ENCODE data around the gene ZNF394. TPM values are rescaled to one million over a fixed set of nuclear protein-coding genes. Genes with fewer than 3 reads are reported as not detected.
"Not testable (repeated sequence)": the region's sequence is repeated elsewhere in the genome, so short reads cannot be mapped to it uniquely, and the experiment has no call there.

The ZNF394 gene
- total RNA-seq, 1 experiment from 2014 or later: 22.1 TPM

DNA sequence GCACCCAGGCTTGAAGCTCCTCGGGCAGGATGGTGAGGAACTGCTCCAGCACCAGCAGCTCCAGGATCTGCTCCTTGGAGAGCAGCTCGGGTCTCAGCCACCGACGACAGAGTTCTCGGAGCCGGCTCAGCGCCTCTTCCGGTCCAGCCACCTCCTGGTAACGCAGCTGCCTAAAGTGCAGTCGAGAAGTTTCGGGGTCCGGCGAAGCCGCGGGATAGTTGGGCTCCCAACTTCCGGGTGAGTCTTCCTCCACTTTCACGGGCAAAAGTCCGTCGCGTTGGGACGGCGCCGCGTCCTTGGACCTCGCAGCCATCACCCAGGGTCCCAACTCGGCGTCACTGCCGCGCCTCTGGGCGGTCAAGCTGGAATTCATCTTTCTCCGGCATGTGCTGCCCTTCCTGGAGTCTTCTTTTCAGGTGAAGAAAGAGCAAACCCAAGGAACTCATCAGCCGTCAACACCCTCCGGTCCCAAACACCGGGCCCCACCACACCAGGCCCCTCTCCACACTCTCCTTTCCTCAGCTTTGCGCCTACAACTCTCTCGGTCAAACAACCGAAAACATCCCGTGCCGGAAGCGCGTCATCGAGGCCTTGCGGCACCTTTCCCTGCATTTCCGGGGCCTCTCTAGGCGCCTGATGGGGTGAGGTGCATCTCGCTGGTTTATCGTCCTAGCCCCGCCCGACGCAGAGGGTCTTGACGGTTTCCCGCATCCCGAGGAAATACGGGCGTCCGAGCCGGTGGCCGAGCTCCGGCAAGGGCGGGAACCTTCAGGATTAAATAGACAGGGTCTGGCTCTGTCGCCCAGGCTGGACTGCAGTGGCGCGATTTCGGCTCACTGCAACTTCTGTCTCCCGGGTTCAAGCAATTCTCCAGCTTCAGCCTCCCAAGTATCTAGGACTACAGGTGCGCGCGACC is at the start of gene ZNF394 (continued):
- TF ChIP-seq CBX3 (IDR thresholded peaks at IDR 0.05; ENCODE audit: low read depth): no peak
- TF ChIP-seq, protein P1, sequence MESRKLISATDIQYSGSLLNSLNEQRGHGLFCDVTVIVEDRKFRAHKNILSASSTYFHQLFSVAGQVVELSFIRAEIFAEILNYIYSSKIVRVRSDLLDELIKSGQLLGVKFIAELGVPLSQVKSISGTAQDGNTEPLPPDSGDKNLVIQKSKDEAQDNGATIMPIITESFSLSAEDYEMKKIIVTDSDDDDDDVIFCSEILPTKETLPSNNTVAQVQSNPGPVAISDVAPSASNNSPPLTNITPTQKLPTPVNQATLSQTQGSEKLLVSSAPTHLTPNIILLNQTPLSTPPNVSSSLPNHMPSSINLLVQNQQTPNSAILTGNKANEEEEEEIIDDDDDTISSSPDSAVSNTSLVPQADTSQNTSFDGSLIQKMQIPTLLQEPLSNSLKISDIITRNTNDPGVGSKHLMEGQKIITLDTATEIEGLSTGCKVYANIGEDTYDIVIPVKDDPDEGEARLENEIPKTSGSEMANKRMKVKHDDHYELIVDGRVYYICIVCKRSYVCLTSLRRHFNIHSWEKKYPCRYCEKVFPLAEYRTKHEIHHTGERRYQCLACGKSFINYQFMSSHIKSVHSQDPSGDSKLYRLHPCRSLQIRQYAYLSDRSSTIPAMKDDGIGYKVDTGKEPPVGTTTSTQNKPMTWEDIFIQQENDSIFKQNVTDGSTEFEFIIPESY (IDR thresholded peaks at IDR 0.05; ENCODE audit: extremely low read depth, insufficient replicate concordance, low read length): no peak
- no peak for TF ChIP-seq SIN3A (IDR thresholded peaks at IDR 0.05; ENCODE audit: low read depth)

DNA sequence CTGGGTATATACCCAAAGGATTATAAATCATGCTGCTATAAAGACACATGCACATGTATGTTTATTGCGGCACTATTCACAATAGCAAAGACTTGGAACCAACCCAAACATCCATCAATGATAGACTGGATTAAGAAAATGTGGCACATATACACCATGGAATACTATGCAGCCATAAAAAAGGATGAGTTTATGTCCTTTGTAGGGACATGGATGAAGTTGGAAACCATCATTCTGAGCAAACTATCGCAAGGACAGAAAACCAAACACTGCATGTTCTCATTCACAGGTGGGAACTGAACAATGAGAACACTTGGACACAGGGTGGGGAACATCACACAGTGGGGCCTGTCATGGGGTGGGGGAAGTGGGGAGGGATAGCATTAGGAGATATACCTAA is 49.5 kb upstream of the ZNF394 start:
- CTCF ChIA-PET; H3K9me2 ChIP-seq (ENCODE audit: insufficient read depth); POLR2A ChIA-PET; H3K9me3 ChIP-seq (ENCODE audit: control insufficient read depth in 1 of 2, insufficient read depth in 1 of 2, low read depth in 1 of 2, low read length in 2 of 2); H3K4me3 ChIP-seq (replicated peaks in 1 of 2; ENCODE audit: low read depth in 1 of 2, low read length in 2 of 2); H3K9ac ChIP-seq (ENCODE audit: low read length); BruUV-seq (replicated peaks); intact Hi-C loops (cut with micrococcal nuclease); H3K79me2 ChIP-seq (ENCODE audit: insufficient read depth, low read length); H3K27ac ChIP-seq (ENCODE audit: low read depth, low read length); ATAC-seq; H3K27me3 ChIP-seq (ENCODE audit: insufficient read depth, low read length); H3K36me3 ChIP-seq (ENCODE audit: control insufficient read depth in 1 of 2, insufficient read depth in 2 of 2, low read length in 2 of 2); H4K20me1 ChIP-seq (ENCODE audit: insufficient read depth); RAD21 ChIA-PET (ENCODE audit: low non-redundant PET in 1 of 2, low total read pairs in 2 of 2, uncharacterized antibody in 2 of 2, unreplicated experiment in 2 of 2); H3K4me2 ChIP-seq (ENCODE audit: low read length); H2AFZ ChIP-seq (ENCODE audit: low read depth, low read length, poor library complexity, severe bottlenecking); DNase-seq (ENCODE audit: low read depth, low spot score): not testable (repeated sequence)
- H3K4me1 ChIP-seq (ENCODE audit: control insufficient read depth in 1 of 2, insufficient read depth in 2 of 2, low read length in 2 of 2): peaks cover 3 to 17% of the 10 kb centered on the region in 2 experiments; a peak in 3 of 4 replicates

DNA sequence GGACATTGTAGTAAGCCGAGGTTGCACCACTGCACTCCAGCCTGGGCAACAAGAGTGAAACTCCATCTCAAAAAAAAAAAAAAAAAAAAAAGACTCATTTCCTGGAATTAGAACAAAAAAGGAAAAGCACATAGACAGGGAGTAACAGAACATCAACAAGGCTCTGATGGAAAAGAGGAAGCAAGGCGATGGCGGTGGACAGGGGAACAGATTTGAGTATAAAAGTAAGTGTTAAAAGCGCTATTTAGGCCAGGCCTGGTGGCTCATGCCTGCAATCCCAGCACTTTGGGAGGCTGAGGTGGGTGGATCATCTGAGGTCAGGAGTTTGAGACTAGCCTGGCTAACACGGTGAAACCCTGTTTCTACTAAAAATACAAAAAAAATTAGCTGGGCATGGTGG is 45.2 kb upstream of the ZNF394 start:
- intact Hi-C loops (cut with micrococcal nuclease); BruUV-seq (replicated peaks); H2AFZ ChIP-seq (ENCODE audit: low read depth, low read length, poor library complexity, severe bottlenecking); CTCF ChIA-PET; H3K4me1 ChIP-seq (ENCODE audit: control insufficient read depth in 1 of 2, insufficient read depth in 2 of 2, low read length in 2 of 2); DNase-seq (ENCODE audit: low read depth, low spot score); H3K79me2 ChIP-seq (ENCODE audit: insufficient read depth, low read length); RAD21 ChIA-PET (ENCODE audit: low non-redundant PET in 1 of 2, low total read pairs in 2 of 2, uncharacterized antibody in 2 of 2, unreplicated experiment in 2 of 2); ATAC-seq; H3K27me3 ChIP-seq (ENCODE audit: insufficient read depth, low read length); H3K4me2 ChIP-seq (ENCODE audit: low read length); H3K4me3 ChIP-seq (replicated peaks in 1 of 2; ENCODE audit: low read depth in 1 of 2, low read length in 2 of 2); H3K9me2 ChIP-seq (ENCODE audit: insufficient read depth); H3K27ac ChIP-seq (ENCODE audit: low read depth, low read length); H3K36me3 ChIP-seq (ENCODE audit: control insufficient read depth in 1 of 2, insufficient read depth in 2 of 2, low read length in 2 of 2); H3K9ac ChIP-seq (ENCODE audit: low read length); H4K20me1 ChIP-seq (ENCODE audit: insufficient read depth): not testable (repeated sequence)
- peaks cover 6 to 13% of the 10 kb centered on the region in 2 experiments; a peak in 2 of 4 replicates for H3K9me3 ChIP-seq (ENCODE audit: control insufficient read depth in 1 of 2, insufficient read depth in 1 of 2, low read depth in 1 of 2, low read length in 2 of 2)
- POLR2A ChIA-PET: interaction anchor here (0.7 kb wide), 2 partner anchors 48 to 99 kb away, joined by 3 read pairs; no protein-coding TSS in a partner anchor

Measured in HCT116 (cell line).